HG02885 (cell line): ENCODE measurements around the gene PCBP3.
A peak's percentile ranks its signal among the peaks of the same experiment; 100 is the strongest.
"Not testable (repeated sequence)": the region's sequence is repeated elsewhere in the genome, so short reads cannot be mapped to it uniquely, and the experiment has no call there.

Experiments used
- ATAC-seq: cut with Tn5 transposase; IDR thresholded peaks from one replicate; pipeline ENCODE4 v1.9.1; 2021; ENCODE audit warnings: mild to moderate bottlenecking; ENCODE audit not compliant: unreplicated experiment, poor library complexity

PCBP3 gene

GRCh38 chr21:45643021-45643980 lies at the start of gene PCBP3:
TSS of gene PCBP3 (plus strand) at chr21:45643725. CDS start at chr21:45850086, 206,361 bp downstream.
- ATAC-seq, result peak; percentile 76

- no peak for ATAC-seq
Measured at GRCh38 chr21:45594721-45595489, 48.6 kb upstream of the PCBP3 start.

GRCh38 chr21:45595574-45596295 lies 47.8 kb upstream of the PCBP3 start:
- no peak for ATAC-seq

- ATAC-seq, result peak; percentile 50
Measured at GRCh38 chr21:45596704-45597318, 46.7 kb upstream of the PCBP3 start.

GRCh38 chr21:45598109-45598508 lies 45.4 kb upstream of the PCBP3 start:
- no peak for ATAC-seq

- ATAC-seq, result no peak
Measured at GRCh38 chr21:45598666-45599065, 44.9 kb upstream of the PCBP3 start.

GRCh38 chr21:45599146-45599581 lies 44.4 kb upstream of the PCBP3 start:
- no peak for ATAC-seq

GRCh38 chr21:45600248-45600647 lies 43.3 kb upstream of the PCBP3 start:
- no peak for ATAC-seq

GRCh38 chr21:45601551-45601950 lies 42.0 kb upstream of the PCBP3 start:
- ATAC-seq, result no peak

- no peak for ATAC-seq
Measured at GRCh38 chr21:45602106-45602505, 41.4 kb upstream of the PCBP3 start.

GRCh38 chr21:45603481-45603880 lies 40.0 kb upstream of the PCBP3 start:
- ATAC-seq, result no peak

GRCh38 chr21:45604681-45605080 lies 38.8 kb upstream of the PCBP3 start:
- not testable (repeated sequence) for ATAC-seq

- ATAC-seq, result no peak
Measured at GRCh38 chr21:45607021-45607908, 36.3 kb upstream of the PCBP3 start.

GRCh38 chr21:45607909-45608295 lies 35.6 kb upstream of the PCBP3 start:
- no peak for ATAC-seq

GRCh38 chr21:45608747-45609470 lies 34.6 kb upstream of the PCBP3 start:
- not testable (repeated sequence) for ATAC-seq

- ATAC-seq, result not testable (repeated sequence)
Measured at GRCh38 chr21:45609616-45610015, 33.9 kb upstream of the PCBP3 start.

GRCh38 chr21:45611296-45611695 lies 32.2 kb upstream of the PCBP3 start:
- ATAC-seq, result no peak

- ATAC-seq, result no peak
Measured at GRCh38 chr21:45611939-45612664, 31.4 kb upstream of the PCBP3 start.
